GM12878 (cell line): ENCODE results near the gene ARHGAP45. TPM values are rescaled to one million over a fixed set of nuclear protein-coding genes. Genes with fewer than 3 reads are reported as not detected.

Experiments
- ATAC-seq: fragments of 200-7000 bp; cut with Tn5 transposase; 3 replicates; pipeline ENCODE4 v1.9.1; 2020; ENCODE audit warnings: mild to moderate bottlenecking, moderate library complexity
- BruUV-seq: library from RNA; stranded (reverse); fragments of 400-500 nt; replicated peaks from 2 replicates; lab custom pipeline; 2021; lab: Mats Ljungman, UMichigan
- CTCF ChIA-PET: fragments of 300-600 bp; sonication (Branson Sonifier 250); formaldehyde crosslinking; extraction: SDS; loops from one replicate; lab custom pipeline; 2021; ENCODE audit warnings: inconsistent platforms; lab: Yijun Ruan, JAX
- POLR2A ChIA-PET: fragments of 350-600 bp; formaldehyde crosslinking; extraction: SDS; loops from one replicate; lab custom pipeline; 2021; ENCODE audit warnings: inconsistent platforms; lab: Charles Lee
- RAD21 ChIA-PET: fragments of 300-600 bp; sonication (Branson Sonifier 250); formaldehyde crosslinking; loops from one replicate; lab custom pipeline; 2023; ENCODE audit warnings: antibody characterized with exemption; ENCODE audit not compliant: unreplicated experiment; lab: Charles Lee
- SMC1A ChIA-PET: fragments of 300-600 bp; sonication (Branson Sonifier 250); formaldehyde crosslinking; loops from one replicate; lab custom pipeline; 2023; ENCODE audit not compliant: unreplicated experiment, uncharacterized antibody; lab: Charles Lee
- DNase-seq: peaks from one replicate; pipeline ENCODE4 v3.0.0-alpha.2; 2011; ENCODE audit warnings: low read depth, low spot score
- FAIRE-seq: peaks from 3 replicates; lab custom pipeline; 2011; peaks lifted over from hg19 to GRCh38; lab: Jason Lieb, UNC
- H2AFZ ChIP-seq: 2 replicates; pipeline ENCODE4 v1.6.0; 2011; ENCODE audit warnings: low read depth, low read length, control low read depth; ENCODE audit not compliant: control insufficient read depth
- H3K27ac ChIP-seq: 2 replicates; pipeline ENCODE4 v1.5.1; 2011; ENCODE audit warnings: control low read depth; ENCODE audit not compliant: control insufficient read depth, insufficient read depth
- H3K27me3 ChIP-seq, 2 experiments: replicated peaks in 1 of 2; 2 replicates each; pipeline versions ENCODE4 v1.6.0 to v1.6.1; 2011; ENCODE audit warnings: low read length in 1 of 2; ENCODE audit not compliant: control insufficient read depth in 2 of 2, insufficient read depth in 2 of 2
- H3K36me3 ChIP-seq, 2 experiments: 2 replicates each; pipeline ENCODE4 v1.5.1; 2011; ENCODE audit warnings: low read length in 1 of 2; ENCODE audit not compliant: control insufficient read depth in 2 of 2, insufficient read depth in 2 of 2
- H3K4me1 ChIP-seq: 2 replicates; pipeline ENCODE4 v1.6.1; 2011; ENCODE audit warnings: mild to moderate bottlenecking, low read length, moderate library complexity, mixed read lengths; ENCODE audit not compliant: control insufficient read depth, insufficient read depth
- H3K4me2 ChIP-seq: 2 replicates; pipeline ENCODE4 v1.6.0; 2011; ENCODE audit warnings: control low read depth; ENCODE audit not compliant: control insufficient read depth, insufficient read depth
- H3K4me3 ChIP-seq: fragments of 200-600 bp; sonication (generic); 2 replicates; pipeline ENCODE4 v1.5.1; 2016
- H3K79me2 ChIP-seq: 2 replicates; pipeline ENCODE4 v1.6.0; 2011; ENCODE audit warnings: low read length; ENCODE audit not compliant: control insufficient read depth, insufficient read depth
- H3K9ac ChIP-seq: 2 replicates; pipeline ENCODE4 v1.8.0; 2011; ENCODE audit warnings: low read length, control low read depth, mixed read lengths; ENCODE audit not compliant: control insufficient read depth, insufficient read depth
- H3K9me3 ChIP-seq: replicated peaks from 3 replicates; pipeline ENCODE4 v1.5.1; 2011; ENCODE audit warnings: mild to moderate bottlenecking, low read length; ENCODE audit not compliant: control insufficient read depth, insufficient read depth
- H4K20me1 ChIP-seq: 2 replicates; pipeline ENCODE4 v1.6.0; 2011; ENCODE audit not compliant: control insufficient read depth, insufficient read depth
- CTCF ChIP-seq, 3 experiments: IDR thresholded peaks in 2 of 3; conservative IDR thresholded peaks in 1 of 3; 2 replicates each; pipeline ENCODE4 v1.5.1; 2011; ENCODE audit warnings: low read depth in 3 of 3, low read length in 3 of 3, mild to moderate bottlenecking in 3 of 3, control low read depth in 2 of 3, moderate library complexity in 2 of 3, inconsistent platforms in 1 of 3, mixed read lengths in 1 of 3; ENCODE audit not compliant: control insufficient read depth in 2 of 3, insufficient read depth in 1 of 3; ENCODE audit errors: extremely low read depth in 1 of 3
- IRF5 ChIP-seq: fragments of 450-650 bp; IDR thresholded peaks from 2 replicates; pipeline ENCODE4 v1.6.1; 2017; ENCODE audit warnings: borderline replicate concordance
- PAX8 ChIP-seq: fragments of 450-650 bp; IDR thresholded peaks from 2 replicates; pipeline ENCODE4 v1.6.1; 2017; ENCODE audit warnings: mild to moderate bottlenecking, moderate library complexity
- RAD21 ChIP-seq: IDR thresholded peaks from 2 replicates; pipeline ENCODE4 v1.6.1; 2011; ENCODE audit warnings: mild to moderate bottlenecking, low read depth, low read length, moderate library complexity; ENCODE audit not compliant: insufficient read depth
- SMC3 ChIP-seq: IDR thresholded peaks from 2 replicates; pipeline ENCODE4 v1.6.1; 2011; ENCODE audit warnings: low read length, improper control_type of control experiment, borderline replicate concordance
- whole genome bisulfite sequencing: methylation state at CpG from one replicate; pipeline ENCODE4 v1.1.6; 2016; ENCODE audit warnings: low lambda C conversion rate; ENCODE audit not compliant: insufficient replicate concordance, insufficient coverage; ENCODE audit errors: missing lambda C conversion rate; 5-methylcytosine and 5-hydroxymethylcytosine counted together
- in situ Hi-C: fragments of 300-500 bp; cut with MboI; formaldehyde crosslinking; loops from 9 replicates; pipeline ENCODE4 v1.14.3; 2018; ENCODE audit warnings: mixed read lengths
- intact Hi-C: fragments of 100-400 bp; cut with micrococcal nuclease; formaldehyde crosslinking; loops from one replicate; pipeline ENCODE4 v1.14.2; 2022; ENCODE audit not compliant: unreplicated experiment
- polyA plus RNA-seq, 11 experiments: library from polyadenylated mRNA; depleted of rRNA in 4 of 11; unstranded in 6 of 11; stranded (reverse) in 5 of 11; fragments of >200 nt; fragmentation: Nextera tagmentation in 4 of 11; fragmentation: Illumina TruSeq in 1 of 11; extraction: Ambion mirVana in 4 of 11; extraction: Trizol in 1 of 11; gene quantifications; 1 replicate in 1 of 11; 2 replicates in 10 of 11; pipeline versions ENCODE4 v1.2.1 to v1.2.3, GENCODE V29; 2011 to 2016; ENCODE audit warnings: inconsistent platforms in 2 of 11, missing spikeins in 2 of 11, low read depth in 1 of 11
- total RNA-seq, 4 experiments: library from RNA; depleted of rRNA in 3 of 4; stranded (reverse); fragments of >200 nt in 3 of 4; fragmentation: Illumina TruSeq in 1 of 4; extraction: Trizol in 1 of 4; gene quantifications; 2 replicates each; pipeline versions ENCODE4 v1.2.1 to v1.2.3, GENCODE V29; 2013 to 2021

ARHGAP45 gene
- total and polyA plus RNA-seq, 10 of the 15 experiments (the other 5 are each of a cell fraction or from before 2014, with no cell fraction given), result 1.4 to 151 (median 59.9) TPM

GRCh38 chr19:1057176-1057855 is 9.7 kb upstream of the ARHGAP45 start:
- in situ Hi-C loops, result no loop called here
- ATAC-seq (peak; percentile 94), DNase-seq (no peak), FAIRE-seq (no peak)
- no peaks in the 10 kb centered on the region for H3K79me2 ChIP-seq
- H2AFZ ChIP-seq, result no peak overlapping the region
- ChIA-PET SMC1A (interaction anchor here (0.6 to 1.4 kb wide), 3 partner anchors 10 to 45 kb away, joined by 3 to 7 read pairs (median 4); partner anchors contain the start of gene ARHGAP45), POLR2A (no interaction called here), CTCF (interaction anchor here (0.6 to 2.9 kb wide), 11 partner anchors 9 to 183 kb away, joined by 3 to 14 read pairs (median 4); partner anchors contain the start of genes ABCA7 and ARHGAP45), RAD21 (interaction anchor here (0.6 to 2.2 kb wide), 4 partner anchors 17 to 212 kb away, joined by 4 to 9 read pairs (median 5); partner anchors contain the start of gene CIRBP)
- no peaks in the 10 kb centered on the region for H3K9me3 ChIP-seq
- no peaks in the 10 kb centered on the region for H4K20me1 ChIP-seq
- H3K27ac ChIP-seq, result no peak overlapping the region
- H3K36me3 ChIP-seq, result no peaks in the 10 kb centered on the region; a peak in 1 of 4 replicates
- TF ChIP-seq IRF5 (no peak), PAX8 (no peak), RAD21 (peak; percentile 27; the same call in 1 of the 2 replicates), SMC3 (peak; percentile 56; the same call in 1 of the 2 replicates), CTCF (IDR thresholded peaks at IDR 0.05 in 2 of 3, conservative IDR thresholded peaks at IDR 0.05 in 1 of 3; ENCODE audit: control insufficient read depth in 2 of 3, extremely low read depth in 1 of 3, insufficient read depth in 1 of 3, low read depth in 3 of 3, low read length in 3 of 3) (peak; percentile 41 to 74 (median 65); a peak in 5 of 6 replicates)
- no peak overlapping the region for H3K9ac ChIP-seq
- no peak overlapping the region for H3K4me2 ChIP-seq
- H3K4me1 ChIP-seq, result no peaks in the 10 kb centered on the region
- 2% methylated on average over 3 of the region's 3 CpGs for WGBS
- no peak overlapping the region for H3K4me3 ChIP-seq
- H3K27me3 ChIP-seq, result no peaks in the 10 kb centered on the region
- intact Hi-C loops, result loop anchor here (5.0 kb wide), 1 partner anchor 135 kb away; no protein-coding TSS in a partner anchor
- BruUV-seq, result no TSS peak
